HuH-7.5 (cell line): ENCODE results near the gene PODXL.
"Not testable (repeated sequence)": the region's sequence is repeated elsewhere in the genome, so short reads cannot be mapped to it uniquely, and the experiment has no call there.

Source experiments
- DNase-seq: peaks from one replicate; pipeline ENCODE4 v3.0.0; 2011; ENCODE audit warnings: low spot score

The PODXL gene

GRCh38 chr7:131508754-131509486, 47.5 kb downstream of the PODXL start:
- DNase-seq, result no peak

- DNase-seq, result peak; percentile 51
These were observed 48.7 kb downstream of the PODXL start for GRCh38 chr7:131507592-131508331.

- DNase-seq, result no peak
These were observed 49.8 kb downstream of the PODXL start for GRCh38 chr7:131506597-131506996.

GRCh38 chr7:131505636-131506557, 50.5 kb downstream of the PODXL start:
- no peak for DNase-seq

GRCh38 chr7:131505037-131505620, 51.3 kb downstream of the PODXL start:
- DNase-seq, result not testable (repeated sequence)

GRCh38 chr7:131504157-131504899, 52.1 kb downstream of the PODXL start:
- no peak for DNase-seq

- DNase-seq, result no peak
These were observed 52.8 kb downstream of the PODXL start for GRCh38 chr7:131503639-131504038.

- no peak for DNase-seq
These were observed 53.5 kb downstream of the PODXL start for GRCh38 chr7:131502810-131503508.

GRCh38 chr7:131501930-131502685, 54.3 kb downstream of the PODXL start:
- DNase-seq, result no peak

- no peak for DNase-seq
These were observed 55.0 kb downstream of the PODXL start for GRCh38 chr7:131501422-131501821.

- DNase-seq, result no peak
These were observed 56.1 kb downstream of the PODXL start for GRCh38 chr7:131500357-131500756.

- no peak for DNase-seq
These were observed 56.6 kb downstream of the PODXL start for GRCh38 chr7:131499801-131500200.

GRCh38 chr7:131498237-131498885, 58.1 kb downstream of the PODXL start:
- DNase-seq, result no peak

GRCh38 chr7:131497454-131497853, 59.0 kb downstream of the PODXL start:
- DNase-seq, result no peak

GRCh38 chr7:131495669-131496498, 60.5 kb downstream of the PODXL start:
- DNase-seq, result no peak

- DNase-seq, result no peak
These were observed 62.2 kb downstream of the PODXL start for GRCh38 chr7:131494182-131494581.

GRCh38 chr7:131493581-131493980, 62.8 kb downstream of the PODXL start:
- no peak for DNase-seq

GRCh38 chr7:131493081-131493480, 63.3 kb downstream of the PODXL start:
- no peak for DNase-seq

- no peak for DNase-seq
These were observed 66.5 kb downstream of the PODXL start for GRCh38 chr7:131489881-131490280.
